ENCODE results near the gene GRB10. TPM values are rescaled to one million over a fixed set of nuclear protein-coding genes. Genes with fewer than 3 reads are reported as not detected.

Gene GRB10
- total RNA-seq, 1 donor from 2014 or later = 48.6 TPM

DNA sequence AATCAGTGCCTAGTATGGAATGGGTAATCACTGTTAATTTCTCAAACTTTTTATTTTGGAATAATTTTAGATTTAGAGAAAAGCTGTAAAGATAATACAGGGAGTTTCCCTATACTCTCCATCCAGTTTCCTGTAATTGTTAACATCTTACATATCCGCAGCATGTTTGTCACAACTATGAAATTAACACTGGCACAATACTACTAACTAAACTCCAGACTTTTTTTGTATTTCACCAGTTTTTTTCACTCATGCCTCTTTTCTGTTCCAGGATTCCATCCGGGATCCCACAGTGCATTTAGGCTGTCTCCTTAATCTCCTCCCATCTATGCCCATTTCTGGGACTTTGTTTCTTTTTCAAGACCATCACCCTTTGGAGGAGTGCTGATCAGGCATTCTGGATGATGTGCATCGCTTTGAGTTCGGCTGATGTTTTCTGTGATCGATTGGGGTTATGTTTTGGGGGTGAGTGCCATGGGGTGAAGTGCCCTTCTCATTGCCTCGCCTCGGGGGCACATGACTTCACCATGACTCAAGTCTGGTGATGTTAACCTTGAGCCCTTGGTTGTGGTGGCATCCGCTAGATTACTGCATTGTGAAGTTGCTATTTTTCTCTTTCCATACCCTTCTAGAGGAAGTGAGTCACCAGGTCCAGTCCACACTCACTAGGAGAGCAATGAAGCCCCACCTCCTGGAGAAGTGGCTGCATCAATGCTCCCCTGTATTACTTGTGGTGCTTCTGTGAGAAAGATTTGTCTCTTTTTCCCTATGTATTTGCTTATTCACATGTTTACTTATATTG, 43.9 kb upstream of the GRB10 start:
- Histone ChIP-seq H3K4me1 (no peaks in the 10 kb centered on the region), H3K4me3 (no peak overlapping the region), H3K27ac (no peak overlapping the region), H3K36me3 (no peaks in the 10 kb centered on the region), H3K9me3 (no peaks in the 10 kb centered on the region), H3K27me3 (no peaks in the 10 kb centered on the region)
- no peak for DNase-seq (ENCODE audit: extremely low spot score in 2 of 2)
- intact Hi-C loops (cut with DNase I) = no loop called here
- TF ChIP-seq, protein P1, sequence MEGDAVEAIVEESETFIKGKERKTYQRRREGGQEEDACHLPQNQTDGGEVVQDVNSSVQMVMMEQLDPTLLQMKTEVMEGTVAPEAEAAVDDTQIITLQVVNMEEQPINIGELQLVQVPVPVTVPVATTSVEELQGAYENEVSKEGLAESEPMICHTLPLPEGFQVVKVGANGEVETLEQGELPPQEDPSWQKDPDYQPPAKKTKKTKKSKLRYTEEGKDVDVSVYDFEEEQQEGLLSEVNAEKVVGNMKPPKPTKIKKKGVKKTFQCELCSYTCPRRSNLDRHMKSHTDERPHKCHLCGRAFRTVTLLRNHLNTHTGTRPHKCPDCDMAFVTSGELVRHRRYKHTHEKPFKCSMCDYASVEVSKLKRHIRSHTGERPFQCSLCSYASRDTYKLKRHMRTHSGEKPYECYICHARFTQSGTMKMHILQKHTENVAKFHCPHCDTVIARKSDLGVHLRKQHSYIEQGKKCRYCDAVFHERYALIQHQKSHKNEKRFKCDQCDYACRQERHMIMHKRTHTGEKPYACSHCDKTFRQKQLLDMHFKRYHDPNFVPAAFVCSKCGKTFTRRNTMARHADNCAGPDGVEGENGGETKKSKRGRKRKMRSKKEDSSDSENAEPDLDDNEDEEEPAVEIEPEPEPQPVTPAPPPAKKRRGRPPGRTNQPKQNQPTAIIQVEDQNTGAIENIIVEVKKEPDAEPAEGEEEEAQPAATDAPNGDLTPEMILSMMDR (IDR thresholded peaks at IDR 0.05) = no peak
- TF ChIP-seq POLR2A (IDR thresholded peaks at IDR 0.05) (no peak), POLR2AphosphoS5 (IDR thresholded peaks at IDR 0.05; ENCODE audit: insufficient read depth in 1 of 2, low read depth in 1 of 2) (no peak)

DNA sequence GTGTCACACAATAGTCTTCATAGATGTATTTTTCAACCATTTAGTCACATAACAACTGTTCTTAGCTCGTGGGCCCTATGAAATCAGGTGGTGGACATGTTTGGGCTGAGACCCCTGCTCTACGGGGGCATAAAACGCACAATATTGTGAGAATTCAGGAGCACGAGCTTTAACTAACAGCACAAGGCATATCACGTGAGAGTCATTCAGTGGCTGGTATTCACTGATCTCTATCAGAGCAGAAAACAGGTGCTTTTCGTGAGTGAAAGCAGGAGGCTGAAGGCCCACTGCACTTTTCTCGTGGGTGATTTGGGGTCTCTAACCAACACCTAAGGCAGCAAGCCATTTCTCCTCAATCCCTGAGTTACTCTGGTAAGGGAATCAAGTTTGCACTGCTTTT, 42.8 kb upstream of the GRB10 start:
- TF ChIP-seq, protein P1 (IDR thresholded peaks at IDR 0.05) = no peak
- TF ChIP-seq POLR2AphosphoS5 (IDR thresholded peaks at IDR 0.05; ENCODE audit: insufficient read depth in 1 of 2, low read depth in 1 of 2) = no peak
- intact Hi-C loops (cut with DNase I) = no loop called here
- H3K9me3 ChIP-seq = no peaks in the 10 kb centered on the region
- no peaks in the 10 kb centered on the region for H3K4me1 ChIP-seq
- no peaks in the 10 kb centered on the region for H3K36me3 ChIP-seq
- no peak overlapping the region for H3K27ac ChIP-seq
- DNase-seq (ENCODE audit: extremely low spot score in 2 of 2) = no peak
- H3K4me3 ChIP-seq = no peak overlapping the region
- no peaks in the 10 kb centered on the region for H3K27me3 ChIP-seq

DNA sequence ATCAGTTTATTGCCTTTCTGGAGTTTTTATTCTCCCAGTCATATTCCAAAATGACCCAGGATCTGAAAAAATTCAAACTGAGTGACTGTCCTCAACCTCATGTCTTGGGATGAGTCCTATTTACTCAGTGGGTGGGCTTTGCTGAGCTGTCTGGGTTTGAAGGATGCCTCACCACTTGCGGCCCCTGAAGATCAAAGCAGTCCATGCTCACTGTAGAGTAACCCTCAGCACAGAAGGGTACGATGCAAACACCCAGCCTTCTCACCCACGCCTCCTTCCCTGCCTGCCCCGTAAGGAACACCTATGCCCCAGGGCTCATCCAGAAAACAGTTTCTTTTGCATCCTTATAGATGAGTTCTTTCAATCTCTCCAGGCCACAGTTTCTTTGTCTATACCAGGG, 42.2 kb upstream of the GRB10 start:
- Histone ChIP-seq H3K36me3 (no peaks in the 10 kb centered on the region), H3K4me1 (no peaks in the 10 kb centered on the region), H3K27ac (no peak overlapping the region), H3K4me3 (no peak overlapping the region), H3K9me3 (no peaks in the 10 kb centered on the region), H3K27me3 (no peaks in the 10 kb centered on the region)
- TF ChIP-seq POLR2A (IDR thresholded peaks at IDR 0.05) = no peak
- intact Hi-C loops (cut with DNase I) = no loop called here
- DNase-seq (ENCODE audit: extremely low spot score in 2 of 2) = no peak

DNA sequence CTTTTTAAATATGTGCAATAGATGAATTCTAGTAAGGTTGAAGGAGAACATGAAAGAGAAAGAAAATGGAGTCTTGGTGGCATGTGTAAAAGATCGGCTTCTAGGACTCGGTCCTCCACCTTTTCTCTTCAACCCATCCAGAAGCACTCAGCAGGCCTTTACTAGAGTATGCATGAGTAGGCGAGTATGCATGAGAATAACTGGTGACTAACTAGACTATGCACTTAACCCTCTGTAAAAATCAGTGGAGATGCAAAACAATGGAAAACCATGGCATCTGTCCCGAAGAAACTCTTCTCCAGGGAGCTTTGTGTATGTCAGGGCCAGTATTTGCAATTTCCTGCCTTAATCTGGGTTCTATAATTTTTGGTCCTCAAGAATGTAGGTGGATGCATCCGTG, 40.0 kb upstream of the GRB10 start:
- TF ChIP-seq, protein P1 (IDR thresholded peaks at IDR 0.05) = no peak
- TF ChIP-seq POLR2AphosphoS5 (IDR thresholded peaks at IDR 0.05; ENCODE audit: insufficient read depth in 1 of 2, low read depth in 1 of 2) (no peak), POLR2A (IDR thresholded peaks at IDR 0.05) (no peak)
- intact Hi-C loops (cut with DNase I) = no loop called here
- H3K27me3 ChIP-seq = no peaks in the 10 kb centered on the region
- no peak overlapping the region for H3K27ac ChIP-seq
- no peaks in the 10 kb centered on the region for H3K4me1 ChIP-seq
- no peak overlapping the region for H3K4me3 ChIP-seq
- no peak for DNase-seq (ENCODE audit: extremely low spot score in 2 of 2)
- H3K36me3 ChIP-seq = no peaks in the 10 kb centered on the region
- no peaks in the 10 kb centered on the region for H3K9me3 ChIP-seq

DNA sequence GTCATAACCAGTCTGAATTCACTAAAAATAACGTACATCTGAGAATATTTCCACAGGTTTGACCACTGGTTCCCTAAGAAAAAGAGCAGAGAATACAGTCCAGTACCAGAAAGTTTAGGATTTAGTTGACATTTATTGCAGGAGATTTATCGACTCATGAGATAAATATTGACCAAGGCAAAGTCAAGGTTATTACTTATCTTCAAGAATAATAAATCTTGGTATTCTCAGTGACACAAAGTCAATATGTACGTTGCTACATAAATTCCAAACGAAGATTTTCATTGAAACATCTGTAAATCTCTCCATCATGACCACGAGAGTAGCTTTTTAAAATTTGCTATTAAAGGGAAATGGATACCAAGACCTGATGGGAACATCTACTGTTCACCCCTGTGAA, 39.4 kb upstream of the GRB10 start:
- Histone ChIP-seq H3K27ac (no peak overlapping the region), H3K27me3 (no peaks in the 10 kb centered on the region), H3K9me3 (no peaks in the 10 kb centered on the region), H3K4me3 (no peak overlapping the region), H3K36me3 (no peaks in the 10 kb centered on the region), H3K4me1 (no peaks in the 10 kb centered on the region)
- intact Hi-C loops (cut with DNase I) = no loop called here
- DNase-seq (ENCODE audit: extremely low spot score in 2 of 2) = no peak
- TF ChIP-seq, protein P1 (IDR thresholded peaks at IDR 0.05) = no peak
- TF ChIP-seq POLR2A (IDR thresholded peaks at IDR 0.05) (no peak), POLR2AphosphoS5 (IDR thresholded peaks at IDR 0.05; ENCODE audit: insufficient read depth in 1 of 2, low read depth in 1 of 2) (no peak)
